ENCODE measurements around the gene PPM1M. TPM values are rescaled to one million over a fixed set of nuclear protein-coding genes. Genes with fewer than 3 reads are reported as not detected.

PPM1M gene
- total RNA-seq, 6 experiments from 2014 or later, result 2.8 to 7.1 (median 4.5) TPM

DNA sequence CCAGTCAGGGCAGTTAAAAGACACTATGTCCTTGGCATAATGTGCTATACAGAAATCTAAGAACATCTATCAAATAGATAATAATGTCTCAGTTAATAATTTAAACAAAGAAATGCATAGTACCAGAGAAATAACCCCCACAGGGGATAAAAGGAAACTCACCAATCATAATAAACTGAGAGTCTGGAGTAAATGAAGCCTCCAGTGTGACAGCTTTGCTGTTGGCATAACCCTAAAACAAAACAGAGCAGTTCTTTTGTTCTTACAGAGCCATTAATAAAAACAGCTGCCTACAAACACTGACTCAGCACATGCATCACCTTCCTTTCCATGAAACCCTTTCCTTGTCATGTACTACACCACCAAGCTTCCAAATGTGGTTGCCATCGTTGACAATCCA is 13.5 kb downstream of the PPM1M start:
- DNase-seq, result no peak
- WGBS (ENCODE audit: insufficient coverage, low coverage, low lambda C conversion rate, missing lambda C conversion rate), result 57% methylated on average over 1 of the region's 1 CpG
- Histone ChIP-seq H3K36me3 (peaks cover 14 to 96% (median 63%) of the 10 kb centered on the region in 4 donors), H3K4me1 (peaks cover 0 to under 1% (median 0%) of the 10 kb centered on the region in 4 donors), H3K27ac (no peak overlapping the region), H3K4me3 (no peak overlapping the region), H3K27me3 (no peaks in the 10 kb centered on the region), H3K9me3 (no peaks in the 10 kb centered on the region)
- no peak for ATAC-seq
- TF ChIP-seq, protein P1, sequence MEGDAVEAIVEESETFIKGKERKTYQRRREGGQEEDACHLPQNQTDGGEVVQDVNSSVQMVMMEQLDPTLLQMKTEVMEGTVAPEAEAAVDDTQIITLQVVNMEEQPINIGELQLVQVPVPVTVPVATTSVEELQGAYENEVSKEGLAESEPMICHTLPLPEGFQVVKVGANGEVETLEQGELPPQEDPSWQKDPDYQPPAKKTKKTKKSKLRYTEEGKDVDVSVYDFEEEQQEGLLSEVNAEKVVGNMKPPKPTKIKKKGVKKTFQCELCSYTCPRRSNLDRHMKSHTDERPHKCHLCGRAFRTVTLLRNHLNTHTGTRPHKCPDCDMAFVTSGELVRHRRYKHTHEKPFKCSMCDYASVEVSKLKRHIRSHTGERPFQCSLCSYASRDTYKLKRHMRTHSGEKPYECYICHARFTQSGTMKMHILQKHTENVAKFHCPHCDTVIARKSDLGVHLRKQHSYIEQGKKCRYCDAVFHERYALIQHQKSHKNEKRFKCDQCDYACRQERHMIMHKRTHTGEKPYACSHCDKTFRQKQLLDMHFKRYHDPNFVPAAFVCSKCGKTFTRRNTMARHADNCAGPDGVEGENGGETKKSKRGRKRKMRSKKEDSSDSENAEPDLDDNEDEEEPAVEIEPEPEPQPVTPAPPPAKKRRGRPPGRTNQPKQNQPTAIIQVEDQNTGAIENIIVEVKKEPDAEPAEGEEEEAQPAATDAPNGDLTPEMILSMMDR (IDR thresholded peaks at IDR 0.05), result no peak
- TF ChIP-seq POLR2A (IDR thresholded peaks at IDR 0.05), result no peak
- intact Hi-C loops (cut with DNase I), result no loop called here

GRCh38 chr3:52259448-52259847 is 13.9 kb downstream of the PPM1M start:
- intact Hi-C loops (cut with DNase I), result no loop called here
- TF ChIP-seq, protein P1 (IDR thresholded peaks at IDR 0.05), result no peak
- TF ChIP-seq POLR2A (IDR thresholded peaks at IDR 0.05), result no peak

DNA sequence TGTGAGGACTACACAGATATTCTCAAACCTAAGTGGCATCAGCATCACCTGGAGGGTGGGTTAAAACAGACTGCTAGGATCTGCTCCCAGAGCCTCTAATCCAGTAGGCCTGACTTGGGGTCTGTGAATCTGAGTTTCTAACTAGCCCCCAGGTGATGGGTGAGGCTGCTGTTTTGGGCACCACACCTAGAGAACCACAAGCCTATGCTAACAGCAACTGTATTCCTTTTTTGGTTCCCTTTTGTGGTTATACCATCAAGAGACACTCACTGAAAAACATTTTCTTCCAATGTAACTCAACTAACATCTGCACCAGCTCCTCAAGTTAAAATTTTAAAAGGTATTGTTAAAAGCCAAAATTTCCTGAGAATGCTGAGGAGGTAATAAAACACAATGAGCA is 16.9 kb downstream of the PPM1M start:
- no peak for TF ChIP-seq POLR2A (IDR thresholded peaks at IDR 0.05)
- peaks cover 14 to 96% (median 60%) of the 10 kb centered on the region in 4 donors for H3K36me3 ChIP-seq
- H3K27me3 ChIP-seq, result no peaks in the 10 kb centered on the region
- no peak for DNase-seq
- H3K27ac ChIP-seq, result no peak overlapping the region
- intact Hi-C loops (cut with DNase I), result no loop called here
- H3K9me3 ChIP-seq, result no peaks in the 10 kb centered on the region
- peaks cover 0 to 4% (median 0%) of the 10 kb centered on the region in 4 donors for H3K4me1 ChIP-seq
- no peak for ATAC-seq
- H3K4me3 ChIP-seq, result no peak overlapping the region

More at GRCh38 chr3:52259448-52259847, 13.9 kb downstream of the PPM1M start:
- Histone ChIP-seq H3K9me3 (no peaks in the 10 kb centered on the region), H3K4me1 (peaks cover 0 to 4% (median 0%) of the 10 kb centered on the region in 4 donors), H3K4me3 (no peak overlapping the region), H3K36me3 (peaks cover 14 to 96% (median 65%) of the 10 kb centered on the region in 4 donors), H3K27me3 (no peaks in the 10 kb centered on the region), H3K27ac (no peak overlapping the region)
- WGBS (ENCODE audit: insufficient coverage, low coverage, low lambda C conversion rate, missing lambda C conversion rate), result 85% methylated on average over 4 of the region's 4 CpGs
- DNase-seq (no peak), ATAC-seq (no peak)

GRCh38 chr3:52265387-52265786 is 19.8 kb downstream of the PPM1M start:
- H3K9me3 ChIP-seq, result no peaks in the 10 kb centered on the region
- H3K4me3 ChIP-seq, result no peak overlapping the region
- TF ChIP-seq, protein P1 (IDR thresholded peaks at IDR 0.05), result no peak
- TF ChIP-seq POLR2A (IDR thresholded peaks at IDR 0.05), result no peak
- DNase-seq, result no peak
- WGBS (ENCODE audit: insufficient coverage, low coverage, low lambda C conversion rate, missing lambda C conversion rate), result 100% methylated on average over 6 of the region's 6 CpGs
- H3K4me1 ChIP-seq, result peaks cover 0 to 17% (median 0%) of the 10 kb centered on the region in 4 donors
- H3K27me3 ChIP-seq, result no peaks in the 10 kb centered on the region
- peak in 2 of 4 donors; percentile 14 to 20 for ATAC-seq
- peaks cover 0 to 93% (median 37%) of the 10 kb centered on the region in 4 donors for H3K36me3 ChIP-seq
- H3K27ac ChIP-seq, result no peak overlapping the region
- intact Hi-C loops (cut with DNase I), result no loop called here

- DNase-seq, result no peak
- no peak overlapping the region for H3K4me3 ChIP-seq
- peak in 1 of 4 donors; percentile 51 for ATAC-seq
- intact Hi-C loops (cut with DNase I), result no loop called here
- peaks cover 0 to 35% (median 10%) of the 10 kb centered on the region in 4 donors for H3K4me1 ChIP-seq
- H3K9me3 ChIP-seq, result no peaks in the 10 kb centered on the region
- H3K27ac ChIP-seq, result no peak overlapping the region
- peaks cover 0 to 66% (median 25%) of the 10 kb centered on the region in 4 donors for H3K36me3 ChIP-seq
- WGBS (ENCODE audit: insufficient coverage, low coverage, low lambda C conversion rate, missing lambda C conversion rate), result 66% methylated on average over 6 of the region's 7 CpGs
- TF ChIP-seq, protein P1 (IDR thresholded peaks at IDR 0.05), result no peak
- H3K27me3 ChIP-seq, result no peaks in the 10 kb centered on the region
Observed at GRCh38 chr3:52268036-52268435, 22.5 kb downstream of the PPM1M start.

Measured in right lobe of liver (tissue), 6 donors.